OCI-LY3 (cell line): ENCODE measurements around the gene SDF2L1.
A peak's percentile ranks its signal among the peaks of the same experiment; 100 is the strongest.

ENCODE experiments used
- H2AFZ ChIP-seq: fragments of 200-600, 300-600 bp; shearing (Covaris generic); 2 replicates; pipeline ENCODE4 v1.6.0; 2014; ENCODE audit warnings: antibody characterized with exemption, low read depth, low read length
- H3K27ac ChIP-seq: fragments of 200-600, 300-600 bp; sonication (generic); 2 replicates; pipeline ENCODE4 v1.5.1; 2014; ENCODE audit warnings: mild to moderate bottlenecking, low read length, moderate library complexity, mixed read lengths
- H3K27me3 ChIP-seq: fragments of 200-600, 300-600 bp; sonication (generic); 2 replicates; pipeline ENCODE4 v1.6.1; 2014; ENCODE audit warnings: low read depth, low read length, mixed read lengths
- H3K36me3 ChIP-seq: fragments of 200-600, 300-600 bp; sonication (generic); replicated peaks from 2 replicates; pipeline ENCODE3; 2014; ENCODE audit warnings: low read depth, low read length, mixed read lengths
- H3K4me1 ChIP-seq: fragments of 300-600, 200-600 bp; sonication (generic); 2 replicates; pipeline ENCODE4 v1.6.1; 2014; ENCODE audit warnings: low read length, mixed read lengths
- H3K4me2 ChIP-seq: fragments of 200-600, 300-600 bp; sonication (generic); 2 replicates; pipeline ENCODE4 v1.6.1; 2014; ENCODE audit warnings: low read length, mixed read lengths
- H3K4me3 ChIP-seq: fragments of 300-600, 200-600 bp; sonication (generic); 2 replicates; pipeline ENCODE4 v1.5.1; 2014; ENCODE audit warnings: antibody characterized with exemption, mild to moderate bottlenecking, low read length, moderate library complexity
- H3K79me2 ChIP-seq: fragments of 300-600, 200-600 bp; shearing (Covaris generic); 2 replicates; pipeline ENCODE4 v1.6.1; 2014; ENCODE audit warnings: mild to moderate bottlenecking, low read length, mixed read lengths
- H3K9ac ChIP-seq: fragments of 300-600, 200-600 bp; shearing (Covaris generic); 2 replicates; pipeline ENCODE4 v1.6.0; 2014; ENCODE audit warnings: mild to moderate bottlenecking, low read length, moderate library complexity
- H3K9me3 ChIP-seq: fragments of 200-600, 300-600 bp; shearing (Covaris generic); 2 replicates; pipeline ENCODE4 v1.6.1; 2014; ENCODE audit warnings: low read length, mixed read lengths; ENCODE audit not compliant: insufficient read depth
- H4K20me1 ChIP-seq: fragments of 200-600, 300-600 bp; sonication (generic); 2 replicates; pipeline ENCODE4 v1.6.1; 2016; ENCODE audit warnings: low read length, mixed read lengths; ENCODE audit not compliant: insufficient read depth
- CTCF ChIP-seq: fragments of 200-600, 300-600 bp; sonication (generic); IDR thresholded peaks from 2 replicates; pipeline ENCODE4 v1.5.1; 2014; ENCODE audit warnings: antibody characterized with exemption, low read length, low read depth
- EZH2phosphoT487 ChIP-seq: fragments of 200-600 bp; shearing (Covaris generic); IDR thresholded peaks from 2 replicates; pipeline ENCODE4 v1.6.1; 2018; ENCODE audit warnings: antibody characterized with exemption, mixed run types, low read depth

SDF2L1 gene

GRCh38 chr22:21665047-21665851 lies 23.1 kb downstream of the SDF2L1 start:
- Histone ChIP-seq H3K4me2 (peak overlapping the region; percentile 81), H3K36me3 (peaks cover 3% of the 10 kb centered on the region), H4K20me1 (no peaks in the 10 kb centered on the region), H3K79me2 (peaks cover 9% of the 10 kb centered on the region), H3K4me1 (peaks cover 9% of the 10 kb centered on the region; the same call in 1 of the 2 replicates), H2AFZ (peak overlapping the region; percentile 85), H3K27me3 (no peaks in the 10 kb centered on the region), H3K4me3 (peak overlapping the region; percentile 81), H3K9me3 (no peaks in the 10 kb centered on the region), H3K27ac (peak overlapping the region; percentile 61), H3K9ac (peak overlapping the region; percentile 71)
- TF ChIP-seq CTCF (no peak), EZH2phosphoT487 (no peak)

GRCh38 chr22:21666786-21667185 lies 24.7 kb downstream of the SDF2L1 start:
- H3K36me3 ChIP-seq, result peaks cover 10% of the 10 kb centered on the region
- H4K20me1 ChIP-seq, result no peaks in the 10 kb centered on the region
- H2AFZ ChIP-seq, result no peak overlapping the region
- no peaks in the 10 kb centered on the region for H3K27me3 ChIP-seq
- no peaks in the 10 kb centered on the region for H3K9me3 ChIP-seq
- peak overlapping the region; percentile 81 for H3K4me3 ChIP-seq
- no peak overlapping the region for H3K27ac ChIP-seq
- peak overlapping the region; percentile 70 for H3K4me2 ChIP-seq
- TF ChIP-seq EZH2phosphoT487, result no peak
- peaks cover 9% of the 10 kb centered on the region for H3K79me2 ChIP-seq
- peaks cover 10% of the 10 kb centered on the region for H3K4me1 ChIP-seq
- peak overlapping the region; percentile 71 for H3K9ac ChIP-seq

- Histone ChIP-seq H3K9me3 (no peaks in the 10 kb centered on the region), H3K27ac (no peak overlapping the region), H3K36me3 (peaks cover 25% of the 10 kb centered on the region), H3K27me3 (no peaks in the 10 kb centered on the region), H3K79me2 (peaks cover 9% of the 10 kb centered on the region), H3K4me2 (no peak overlapping the region), H4K20me1 (0 out of 2 replicates have a peak, but pooled peaks cover 3% of the 10 kb centered on the region), H2AFZ (no peak overlapping the region), H3K4me3 (no peak overlapping the region), H3K9ac (no peak overlapping the region), H3K4me1 (peaks cover 18% of the 10 kb centered on the region)
- TF ChIP-seq EZH2phosphoT487, result no peak
- TF ChIP-seq CTCF, result no peak
These were observed 26.9 kb downstream of the SDF2L1 start for GRCh38 chr22:21669026-21669425.

GRCh38 chr22:21672107-21672629 lies 30.1 kb downstream of the SDF2L1 start:
- H4K20me1 ChIP-seq, result 0 out of 2 replicates have a peak, but pooled peaks cover 3% of the 10 kb centered on the region
- H3K36me3 ChIP-seq, result peaks cover 39% of the 10 kb centered on the region
- H3K4me2 ChIP-seq, result no peak overlapping the region; the same call in 1 of the 2 replicates
- 0 out of 2 replicates have a peak, but pooled peaks cover 3% of the 10 kb centered on the region for H3K79me2 ChIP-seq
- TF ChIP-seq EZH2phosphoT487 (no peak), CTCF (peak; percentile 23; the same call in 1 of the 2 replicates)
- H3K4me1 ChIP-seq, result peaks cover 10% of the 10 kb centered on the region
- no peak overlapping the region for H3K4me3 ChIP-seq
- no peak overlapping the region for H3K27ac ChIP-seq
- no peak overlapping the region for H2AFZ ChIP-seq
- H3K27me3 ChIP-seq, result no peaks in the 10 kb centered on the region
- no peak overlapping the region for H3K9ac ChIP-seq
- H3K9me3 ChIP-seq, result no peaks in the 10 kb centered on the region
